B cell (primary cell): ENCODE results near the gene CHKA. TPM values are rescaled to one million over a fixed set of nuclear protein-coding genes. Genes with fewer than 3 reads are reported as not detected.

Experiments used
- ATAC-seq: fragments of 200-7000 bp; cut with Tn5 transposase; one replicate; pipeline ENCODE4 v1.10.0; 2021; ENCODE audit warnings: low read depth, mild to moderate bottlenecking, moderate number of reproducible peaks, moderate library complexity
- CTCF ChIA-PET: fragments of 350-600 bp; sonication (Branson Sonifier 250); formaldehyde crosslinking; loops from one replicate; lab custom pipeline; 2021; ENCODE audit warnings: antibody characterized with exemption, inconsistent platforms; lab: Charles Lee
- POLR2A ChIA-PET: fragments of 350-600 bp; sonication (Branson Sonifier 250); formaldehyde crosslinking; loops from one replicate; lab custom pipeline; 2021; ENCODE audit warnings: antibody characterized with exemption; lab: Charles Lee
- DNase-seq: peaks from one replicate; pipeline ENCODE4 v3.0.0; 2013
- H2AFZ ChIP-seq: 2 replicates; pipeline ENCODE4 v1.6.1; 2012; ENCODE audit warnings: mild to moderate bottlenecking, low read depth, low read length; ENCODE audit not compliant: insufficient read depth, poor library complexity, severe bottlenecking
- H3K27ac ChIP-seq, 2 donors: 1 replicate in 1 of 2; 2 replicates in 1 of 2; pipeline ENCODE4 v1.5.1; 2012 to 2013; ENCODE audit warnings: low read length in 2 of 2, mild to moderate bottlenecking in 2 of 2, moderate library complexity in 1 of 2
- H3K27me3 ChIP-seq, 4 experiments: fragments of 200-600 bp in 1 of 4; sonication (generic) in 1 of 4; replicated peaks in 1 of 4; 1 replicate in 2 of 4; 2 replicates in 2 of 4; pipeline versions ENCODE4 v1.6.1 to v1.7.0; 2013 to 2016; ENCODE audit warnings: low read length in 3 of 4, mild to moderate bottlenecking in 2 of 4, mixed read lengths in 1 of 4, moderate library complexity in 1 of 4; ENCODE audit not compliant: insufficient read depth in 4 of 4, control insufficient read depth in 3 of 4; ENCODE audit errors: control extremely low read depth in 1 of 4
- H3K36me3 ChIP-seq, 2 experiments: replicated peaks in 1 of 2; 1 replicate in 1 of 2; 2 replicates in 1 of 2; pipeline versions ENCODE4 v1.6.1 to v1.7.1; 2013; ENCODE audit warnings: low read length in 1 of 2; ENCODE audit not compliant: insufficient read depth in 2 of 2, control insufficient read depth in 1 of 2; ENCODE audit errors: control extremely low read depth in 1 of 2, extremely low read depth in 1 of 2
- H3K4me1 ChIP-seq, 2 donors: fragments of 200-600 bp in 1 of 2; sonication (generic) in 1 of 2; 1 replicate in 1 of 2; 2 replicates in 1 of 2; pipeline versions ENCODE4 v1.5.1 to v1.6.1; 2013 to 2017; ENCODE audit warnings: low read length in 2 of 2; ENCODE audit not compliant: control insufficient read depth in 2 of 2, insufficient read depth in 2 of 2
- H3K4me2 ChIP-seq: replicated peaks from 2 replicates; pipeline ENCODE3; 2012; ENCODE audit warnings: mild to moderate bottlenecking, low read depth, low read length; ENCODE audit not compliant: poor library complexity, severe bottlenecking
- H3K4me3 ChIP-seq, 5 experiments: fragments of 200-600 bp in 1 of 5; sonication (generic) in 1 of 5; 1 replicate in 3 of 5; 2 replicates in 2 of 5; pipeline versions ENCODE4 v1.5.1 to v1.7.0; 2011 to 2016; ENCODE audit warnings: low read length in 4 of 5, mild to moderate bottlenecking in 4 of 5, low read depth in 2 of 5, control low read depth in 1 of 5, moderate library complexity in 1 of 5; ENCODE audit not compliant: insufficient read depth in 1 of 5; ENCODE audit errors: control extremely low read depth in 1 of 5, extremely low read depth in 1 of 5
- H3K79me2 ChIP-seq: fragments of 200-600 bp; sonication (generic); one replicate; pipeline ENCODE4 v1.6.0; 2016; ENCODE audit warnings: low read length; ENCODE audit not compliant: control insufficient read depth, insufficient read depth
- H3K9ac ChIP-seq: fragments of 200-600 bp; sonication (generic); 2 replicates; pipeline ENCODE4 v1.6.1; 2017; ENCODE audit warnings: mild to moderate bottlenecking, low read length, moderate library complexity
- H3K9me3 ChIP-seq, 3 donors: one replicate each; pipeline versions ENCODE4 v1.6.1 to v1.7.1; 2013; ENCODE audit warnings: low read length in 2 of 3; ENCODE audit not compliant: control insufficient read depth in 2 of 3, insufficient read depth in 1 of 3; ENCODE audit errors: control extremely low read depth in 1 of 3
- H4K20me1 ChIP-seq: 2 replicates; pipeline ENCODE4 v1.6.0; 2012; ENCODE audit warnings: mild to moderate bottlenecking, low read length; ENCODE audit not compliant: insufficient read depth, control insufficient read depth, poor library complexity, severe bottlenecking
- H3K27ac Mint-ChIP-seq: one replicate; pipeline ENCODE4 v1.8.0; 2021; ENCODE audit warnings: mixed read lengths
- H3K27me3 Mint-ChIP-seq: one replicate; pipeline ENCODE4 v1.8.0; 2021; ENCODE audit warnings: mixed read lengths
- H3K4me1 Mint-ChIP-seq: one replicate; pipeline ENCODE4 v1.8.0; 2021; ENCODE audit warnings: mixed read lengths
- H3K4me3 Mint-ChIP-seq: one replicate; pipeline ENCODE4 v1.8.0; 2021; ENCODE audit warnings: mixed read lengths
- H3K9me3 Mint-ChIP-seq: one replicate; pipeline ENCODE4 v1.8.0; 2022; ENCODE audit warnings: mixed read lengths; ENCODE audit not compliant: insufficient read depth
- CTCF ChIP-seq: fragments of 200-600 bp; IDR thresholded peaks from one replicate; pipeline ENCODE4 v1.8.0; 2022; ENCODE audit warnings: antibody characterized with exemption, mild to moderate bottlenecking
- EZH2 ChIP-seq: IDR thresholded peaks from 2 replicates; pipeline ENCODE4 v1.6.1; 2012; ENCODE audit warnings: borderline replicate concordance, low read depth, mild to moderate bottlenecking, moderate library complexity, low read length; ENCODE audit not compliant: insufficient read depth, poor library complexity, severe bottlenecking
- WGBS: methylation state at CpG from one replicate; pipeline ENCODE4 v1.1.5; 2013; ENCODE audit warnings: missing lambda C conversion rate; ENCODE audit not compliant: insufficient coverage; 5-methylcytosine and 5-hydroxymethylcytosine counted together
- intact Hi-C: fragments of 100-400 bp; cut with micrococcal nuclease; formaldehyde crosslinking; loops from one replicate; pipeline ENCODE4 v1.10.0; 2022
- polyA plus RNA-seq: library from polyadenylated mRNA; depleted of rRNA; stranded (reverse); fragments of >200 nt; gene quantifications from 2 replicates; pipeline ENCODE4 v1.2.3, GENCODE V29; 2012
- total RNA-seq, 2 donors: library from RNA; stranded (reverse); fragments of 120-200 nt in 1 of 2; gene quantifications; 1 replicate in 1 of 2; 2 replicates in 1 of 2; pipeline versions ENCODE4 v1.2.3 to v1.2.4, GENCODE V29; 2013 to 2022

Gene CHKA
- total and polyA plus RNA-seq, 2 donors (not counting 1 experiment from before 2014, with no cell fraction given): 10.6 to 20.6 TPM

GRCh38 chr11:68142028-68142412 is 20.8 kb upstream of the CHKA start:
- no peak overlapping the region for H3K4me3 ChIP-seq
- H4K20me1 ChIP-seq: no peaks in the 10 kb centered on the region
- H3K79me2 ChIP-seq: no peaks in the 10 kb centered on the region
- H3K27ac ChIP-seq: no peak overlapping the region
- ATAC-seq (no peak), DNase-seq (peak; percentile 45)
- Mint-ChIP-seq H3K27me3 (peaks cover 11% of the 10 kb centered on the region), H3K4me3 (peak overlapping the region; percentile 47), H3K4me1 (peaks cover 13% of the 10 kb centered on the region), H3K27ac (no peak overlapping the region), H3K9me3 (no peaks in the 10 kb centered on the region)
- under 1% methylated on average over 13 of the region's 13 CpGs for WGBS
- peak overlapping the region; percentile 58 for H3K4me2 ChIP-seq
- CTCF ChIA-PET: no interaction called here
- no peaks in the 10 kb centered on the region for H3K9me3 ChIP-seq
- POLR2A ChIA-PET: no interaction called here
- peak overlapping the region; percentile 55 for H2AFZ ChIP-seq
- H3K4me1 ChIP-seq: peaks cover 14 to 17% of the 10 kb centered on the region in 2 donors
- no peaks in the 10 kb centered on the region for H3K36me3 ChIP-seq
- peaks cover 0 to 9% (median 2%) of the 10 kb centered on the region in 4 experiments for H3K27me3 ChIP-seq
- H3K9ac ChIP-seq: peak overlapping the region; percentile 14
- TF ChIP-seq EZH2: no peak
- no peak for TF ChIP-seq CTCF
- intact Hi-C loops: no loop called here

DNA sequence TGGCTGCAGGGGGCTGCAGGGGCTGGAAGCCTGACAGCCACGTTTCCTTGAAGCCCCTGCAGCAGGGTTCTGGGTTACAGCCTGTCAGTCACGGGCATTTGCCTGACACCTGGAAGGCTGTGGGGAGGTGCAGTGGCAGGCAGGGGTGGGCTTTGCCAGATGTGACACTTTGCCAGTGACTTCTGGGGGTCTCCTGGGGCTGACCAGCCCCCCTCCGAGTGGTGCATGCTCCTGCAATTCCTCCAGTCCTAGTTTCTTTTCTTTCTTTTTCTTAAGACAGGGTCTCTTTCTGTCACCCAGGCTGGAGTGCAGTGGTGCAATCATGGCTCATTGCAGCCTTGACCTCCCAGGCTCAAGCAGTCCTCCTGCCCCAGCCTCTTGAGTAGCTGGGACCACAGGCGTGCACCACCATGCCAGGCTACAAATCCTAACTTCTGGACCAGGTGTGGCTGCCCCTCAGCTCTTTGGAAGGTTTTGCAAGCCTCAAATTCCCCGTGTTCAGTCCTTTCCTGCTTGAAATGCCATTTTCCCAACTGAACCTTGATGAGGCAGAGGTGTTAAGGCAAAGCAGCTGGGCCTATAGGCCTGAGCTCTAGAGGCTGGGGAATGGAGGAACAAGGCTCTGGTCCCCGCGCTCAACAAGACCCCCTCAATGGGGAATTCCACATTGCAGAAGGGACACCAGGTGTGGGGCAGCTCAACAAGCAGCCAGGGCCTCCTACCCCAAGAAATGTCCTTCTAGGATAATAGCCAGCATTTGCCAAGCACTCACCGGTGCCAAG is 20.2 kb upstream of the CHKA start:
- Histone ChIP-seq H4K20me1 (no peaks in the 10 kb centered on the region), H3K79me2 (no peaks in the 10 kb centered on the region), H3K4me2 (peak overlapping the region; percentile 58), H3K9ac (peak overlapping the region; percentile 14), H3K9me3 (no peaks in the 10 kb centered on the region), H3K27ac (no peak overlapping the region), H3K27me3 (peaks cover 0 to 9% (median 2%) of the 10 kb centered on the region in 4 experiments), H3K36me3 (no peaks in the 10 kb centered on the region), H2AFZ (peak overlapping the region; percentile 55), H3K4me3 (no peak overlapping the region), H3K4me1 (peaks cover 14 to 17% of the 10 kb centered on the region in 2 donors)
- TF ChIP-seq EZH2 (no peak), CTCF (no peak)
- intact Hi-C loops: no loop called here
- Mint-ChIP-seq H3K9me3 (no peaks in the 10 kb centered on the region), H3K27ac (no peak overlapping the region), H3K4me3 (no peak overlapping the region), H3K27me3 (peaks cover 11% of the 10 kb centered on the region), H3K4me1 (peaks cover 13% of the 10 kb centered on the region)
- 17% methylated on average over 7 of the region's 8 CpGs for WGBS
- ChIA-PET POLR2A (no interaction called here), CTCF (no interaction called here)
- no peak for DNase-seq
- no peak for ATAC-seq
